Activated CD4-positive, alpha-beta T cell treated with anti-CD3 and anti-CD28 coated beads for 24 hours (primary cell): ENCODE data around the gene SKAP2.
"Not testable (repeated sequence)": the region's sequence is repeated elsewhere in the genome, so short reads cannot be mapped to it uniquely, and the experiment has no call there.

ENCODE experiments used
- DNase-seq, 2 donors: peaks; one replicate each; pipeline ENCODE4 v3.0.0-alpha.2; 2020; ENCODE audit warnings: low read depth in 2 of 2

Gene SKAP2

GRCh38 chr7:26857506-26858240 lies 6.7 kb downstream of the SKAP2 start:
- DNase-seq, result no peak

GRCh38 chr7:26857170-26857505 lies 7.3 kb downstream of the SKAP2 start:
- no peak for DNase-seq

GRCh38 chr7:26856176-26856985 lies 8.0 kb downstream of the SKAP2 start:
- no peak for DNase-seq

DNA sequence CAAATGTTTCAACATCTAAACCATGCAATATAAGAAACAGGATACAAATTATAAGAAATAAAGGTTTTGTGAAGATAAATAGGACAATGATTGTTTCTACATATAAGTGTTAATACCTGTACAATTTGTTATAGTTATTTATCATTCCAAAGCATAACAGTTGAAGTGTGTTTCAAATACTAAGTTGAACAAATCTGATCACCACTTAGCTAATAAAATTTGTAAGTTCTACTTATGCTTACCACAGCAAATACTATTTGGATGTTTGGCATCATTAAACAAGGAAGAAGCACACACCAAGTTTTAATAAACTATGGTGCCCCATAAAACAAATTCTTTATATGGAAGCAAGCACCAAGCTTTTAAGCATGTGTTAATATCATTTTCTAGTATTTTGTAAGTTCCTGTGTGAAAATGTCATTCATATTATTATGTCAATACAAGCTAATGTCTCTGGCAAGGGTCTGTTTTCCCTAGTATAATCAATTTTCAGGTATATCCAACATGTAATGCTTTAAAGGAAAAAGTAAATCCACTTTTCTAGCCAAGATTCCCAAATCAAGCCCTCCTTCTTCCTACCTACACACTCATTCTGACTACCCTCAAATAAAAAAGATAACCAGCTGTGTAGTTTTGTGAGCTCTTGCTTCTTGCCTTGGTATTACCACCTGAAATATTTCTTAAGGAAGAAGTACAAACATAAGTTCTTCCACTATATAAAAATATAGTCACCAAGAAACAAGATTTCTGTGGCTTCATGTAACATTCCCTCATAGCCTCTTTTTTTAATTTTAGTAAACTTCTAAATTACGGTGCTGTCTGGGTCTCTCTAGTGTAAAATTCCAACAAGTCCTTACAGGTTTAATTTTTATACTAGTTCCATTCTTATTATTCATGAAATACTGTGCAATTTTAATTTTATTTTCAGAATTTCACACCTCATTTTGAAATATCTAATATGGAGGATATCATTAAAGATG lies 9.2 kb downstream of the SKAP2 start:
- DNase-seq, result no peak

DNA sequence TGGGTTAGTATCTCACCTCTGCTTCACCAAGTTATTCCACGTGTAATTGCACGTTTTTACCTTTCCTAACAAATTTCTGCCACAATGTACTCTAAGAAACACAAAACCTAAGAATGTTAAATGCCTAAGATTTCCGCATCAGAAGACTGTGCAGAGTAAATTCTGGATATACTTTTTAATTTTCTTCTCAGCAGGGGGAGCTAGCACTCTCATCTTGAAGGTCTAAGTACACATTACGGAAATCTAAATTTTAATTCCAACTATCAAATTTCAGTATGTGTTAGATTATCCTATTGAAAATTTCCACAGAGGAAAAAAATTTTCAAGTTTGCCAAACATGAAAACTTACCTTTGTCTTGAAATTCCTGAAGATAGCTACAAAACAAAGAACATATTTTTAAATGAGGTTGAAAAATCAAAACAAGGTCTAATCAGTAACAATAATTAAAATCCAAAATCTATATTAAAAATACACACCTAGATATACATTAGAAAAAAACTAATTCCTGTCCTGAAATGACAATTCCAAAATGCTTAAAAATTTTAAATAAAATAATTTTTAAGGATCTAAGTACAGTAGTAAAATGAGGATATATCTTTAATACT lies 10.5 kb downstream of the SKAP2 start:
- no peak for DNase-seq

DNA sequence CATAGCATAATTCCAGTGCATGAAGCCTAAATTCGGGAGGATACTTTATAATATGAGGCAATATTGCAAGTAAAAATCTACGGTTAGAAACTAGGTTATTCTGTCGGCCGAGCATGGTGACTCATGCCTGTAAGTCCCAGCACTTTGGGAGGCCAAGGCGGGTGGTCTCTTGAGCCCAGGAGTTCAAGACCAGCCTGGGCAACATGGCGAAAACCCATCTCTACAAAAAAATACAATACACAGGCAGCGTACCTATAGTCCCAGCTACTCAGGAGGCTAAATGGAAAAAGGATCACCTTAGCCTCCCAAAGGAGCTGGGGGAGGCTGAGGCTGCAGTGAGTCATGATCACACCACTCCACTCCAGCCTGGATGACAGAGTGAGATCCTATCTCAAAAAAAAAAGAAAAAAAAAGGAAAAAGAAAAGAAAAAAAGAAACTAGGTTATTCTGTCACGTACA lies 14.2 kb downstream of the SKAP2 start:
- no peak for DNase-seq

DNA sequence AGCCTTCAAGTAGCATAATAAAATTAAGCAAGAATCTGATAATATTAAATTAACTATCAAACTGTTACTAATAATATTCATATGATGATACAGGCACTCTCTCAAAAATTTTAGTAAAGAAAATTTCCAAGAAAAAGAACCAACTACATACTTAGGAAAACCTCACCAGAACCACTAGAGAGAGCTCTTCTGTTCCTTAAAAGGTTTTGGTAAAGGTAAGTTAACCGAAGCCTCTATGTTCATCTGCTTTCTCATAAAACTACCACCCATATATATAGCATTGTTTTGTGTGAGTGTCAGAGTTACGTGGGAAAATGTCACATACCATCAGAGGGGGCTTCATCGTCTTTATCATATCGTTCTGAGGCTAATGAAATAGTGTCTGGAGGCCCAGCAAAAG lies 20.7 kb downstream of the SKAP2 start:
- no peak for DNase-seq

- no peak for DNase-seq
Observed at GRCh38 chr7:26842897-26843296, 21.5 kb downstream of the SKAP2 start.

DNA sequence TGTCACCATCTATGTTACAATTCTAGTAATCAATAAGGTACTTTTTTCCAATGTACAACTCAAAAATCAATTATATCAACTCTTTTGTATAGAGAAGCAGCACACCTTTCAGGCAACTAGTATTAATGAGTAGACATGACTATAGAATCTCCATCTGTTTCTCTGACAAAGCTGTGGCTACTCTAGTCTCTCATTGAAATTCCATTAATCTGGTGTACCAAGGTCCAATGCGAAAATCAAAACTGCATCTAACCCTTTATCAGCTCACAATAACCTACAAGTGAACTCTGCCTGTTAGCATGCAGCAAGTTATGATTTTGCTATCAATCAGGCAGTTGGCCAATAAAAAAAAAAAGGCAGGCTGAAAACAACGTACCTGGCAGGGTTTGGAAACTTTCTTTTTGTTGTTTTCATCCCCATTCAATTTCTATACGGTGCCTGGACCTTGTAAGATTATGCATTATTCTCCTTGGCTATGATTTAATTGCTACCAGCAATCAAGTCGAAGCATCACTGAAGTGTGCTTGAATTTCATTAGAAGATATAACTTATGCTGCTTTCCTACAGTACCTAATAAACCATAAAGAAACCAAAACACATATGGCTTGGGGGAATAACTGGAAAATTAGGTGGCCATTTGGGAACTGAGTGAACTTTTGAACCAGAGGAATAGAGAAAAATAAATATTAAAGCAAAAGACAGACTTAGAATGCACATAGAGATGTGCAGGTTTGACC lies 23.2 kb downstream of the SKAP2 start:
- DNase-seq, result no peak

GRCh38 chr7:26836793-26837192 lies 27.6 kb downstream of the SKAP2 start:
- not testable (repeated sequence) for DNase-seq

- DNase-seq, result no peak
Observed at GRCh38 chr7:26815426-26815825, 49.0 kb downstream of the SKAP2 start.

- DNase-seq, result no peak
Observed at GRCh38 chr7:26813432-26813831, 51.0 kb downstream of the SKAP2 start.

GRCh38 chr7:26794541-26794940 lies 69.8 kb downstream of the SKAP2 start:
- DNase-seq, result no peak

DNA sequence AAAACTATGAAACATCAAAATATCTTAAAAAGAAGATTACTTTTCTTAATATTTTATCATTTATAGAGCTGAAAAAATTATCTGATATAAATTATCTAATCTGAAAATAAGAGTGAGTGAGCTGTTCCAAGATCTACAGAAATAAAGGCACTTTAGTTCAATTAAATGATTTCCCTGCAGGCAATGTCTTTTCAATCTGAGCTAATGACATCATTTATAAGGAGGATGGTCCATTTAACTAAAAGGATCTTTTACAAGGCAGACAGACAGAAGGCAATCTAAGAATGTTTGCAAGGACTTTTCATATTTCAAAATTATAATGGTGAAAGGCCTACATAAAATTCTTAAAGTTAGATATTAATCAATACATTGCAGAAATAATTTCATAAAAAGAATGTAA lies 71.8 kb downstream of the SKAP2 start:
- DNase-seq, result no peak

DNA sequence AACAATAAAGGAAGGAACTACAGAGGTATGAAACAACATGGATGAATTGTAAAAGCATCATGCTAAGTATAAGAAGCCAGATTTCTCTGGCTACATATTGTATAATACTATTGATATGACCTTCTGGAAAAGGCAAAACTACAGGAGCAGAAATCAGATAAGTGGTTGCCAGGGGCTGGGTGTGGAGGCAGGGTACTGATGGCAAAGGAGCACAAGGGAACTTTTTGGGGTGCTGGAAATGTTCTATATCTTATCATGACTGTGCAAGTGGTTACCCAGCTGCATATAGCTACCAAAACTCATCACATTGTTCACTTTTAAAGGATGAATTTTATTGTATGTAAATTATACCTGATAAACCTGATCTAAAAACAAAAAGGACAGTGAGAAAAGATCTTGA lies 72.4 kb downstream of the SKAP2 start:
- no peak for DNase-seq

- DNase-seq, result no peak
Observed at GRCh38 chr7:26789481-26790184, 74.8 kb downstream of the SKAP2 start.

DNA sequence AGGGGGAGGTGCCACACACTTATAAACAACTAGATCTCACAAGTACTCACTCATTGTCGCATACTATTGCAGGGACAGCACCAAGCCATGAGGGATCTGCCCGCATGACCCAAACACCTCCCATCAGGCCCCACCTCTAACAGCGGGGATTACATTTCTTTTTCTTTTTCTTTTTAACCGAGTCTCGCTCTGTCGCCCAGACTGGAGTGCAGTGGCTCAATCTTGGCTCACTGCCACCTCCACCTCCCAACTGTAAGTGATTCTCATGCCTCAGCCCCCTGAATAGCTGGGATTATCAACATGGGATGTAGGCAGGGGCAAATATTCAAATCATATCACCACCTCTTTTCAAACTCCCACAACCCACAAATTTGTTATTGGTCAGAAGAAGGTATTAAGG lies 76.7 kb downstream of the SKAP2 start:
- no peak for DNase-seq

DNA sequence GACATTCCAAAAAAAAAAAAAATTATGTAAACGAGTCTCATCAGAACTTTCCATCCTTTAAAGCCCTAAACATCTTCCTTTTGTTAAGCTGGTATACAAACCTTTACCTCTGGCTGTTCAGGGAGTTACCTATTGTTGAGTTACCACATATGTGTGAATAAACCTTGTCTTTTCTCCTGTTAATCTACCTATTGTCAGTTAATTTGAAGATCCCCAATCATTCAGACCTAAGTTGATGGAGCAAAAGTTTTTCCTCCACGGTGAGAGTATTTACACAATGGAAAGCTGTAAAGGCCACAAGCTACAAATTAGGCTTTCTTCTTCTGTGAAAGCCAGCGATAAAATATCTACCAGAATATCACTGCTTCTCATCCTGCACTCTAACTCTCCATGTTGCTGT lies 80.3 kb downstream of the SKAP2 start:
- no peak for DNase-seq

DNA sequence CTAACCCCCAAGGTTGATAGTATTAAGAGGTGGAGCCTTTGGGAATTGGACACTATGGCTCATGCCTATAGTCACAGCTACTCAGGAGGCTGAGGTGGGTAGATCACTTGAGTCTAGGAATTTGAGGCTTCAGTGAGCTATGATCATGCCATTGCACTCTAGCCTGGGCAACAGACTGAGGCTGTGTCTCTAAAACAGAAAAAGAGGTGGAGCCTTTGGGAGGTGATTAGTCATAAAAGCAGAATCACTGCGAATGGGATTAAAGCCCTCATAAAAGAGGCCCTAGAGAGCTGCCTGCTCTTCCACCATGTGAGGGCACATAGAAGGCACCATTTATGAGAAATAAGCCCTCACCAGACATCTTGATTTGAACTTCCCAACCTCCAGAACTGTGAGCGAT lies 81.9 kb downstream of the SKAP2 start:
- DNase-seq, result no peak

GRCh38 chr7:26779978-26780595 lies 84.3 kb downstream of the SKAP2 start:
- DNase-seq, result no peak
